ENCODE results near the gene C2. TPM values are rescaled to one million over a fixed set of nuclear protein-coding genes. Genes with fewer than 3 reads are reported as not detected.

C2 gene
- total RNA-seq, 1 experiment from 2014 or later: 0.66 TPM

DNA sequence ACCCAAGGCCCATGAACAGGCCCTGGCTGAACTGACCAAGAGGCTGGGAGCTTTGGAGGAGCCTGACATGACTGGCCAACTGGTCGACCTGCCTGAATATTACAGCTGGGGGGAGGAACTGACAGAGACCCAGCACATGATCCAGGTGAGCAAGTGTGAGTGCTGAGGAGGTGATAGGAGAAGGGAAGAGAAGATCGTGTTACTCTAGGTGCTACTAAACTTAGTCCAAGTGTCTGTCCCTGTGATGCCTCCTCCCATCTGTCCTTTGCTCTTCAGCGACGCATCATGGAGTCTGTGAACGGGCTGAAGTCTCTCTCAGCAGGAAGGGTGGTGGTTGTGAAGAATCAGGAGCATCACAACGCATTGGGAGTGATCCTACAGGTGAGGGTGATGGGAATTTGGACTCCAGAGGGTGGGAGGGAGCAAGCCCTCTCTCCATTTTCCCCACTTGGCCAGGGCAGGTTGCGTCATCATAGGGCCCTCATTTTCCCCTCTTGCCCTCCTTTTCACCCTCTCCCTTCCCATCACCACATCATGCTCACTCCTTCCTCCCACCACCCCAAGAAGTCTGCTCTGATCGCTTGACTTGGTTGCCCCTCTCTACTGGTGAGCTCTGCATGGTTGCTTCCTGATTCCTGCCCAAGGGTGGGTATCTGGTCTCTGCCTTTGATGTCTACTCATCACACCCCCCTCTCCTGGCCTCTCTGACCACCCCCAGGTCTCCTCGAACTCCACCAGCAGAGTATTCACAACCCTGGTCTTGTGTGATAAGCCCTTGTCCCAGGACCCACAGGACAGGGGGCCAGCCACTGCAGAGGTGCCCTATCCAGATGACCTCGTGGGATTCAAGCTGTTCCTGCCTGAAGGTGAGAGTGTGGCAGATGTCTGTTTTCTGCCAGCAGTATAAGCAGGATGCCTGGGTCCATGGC lies 39.7 kb downstream of the C2 start:
- no peak overlapping the region for H3K4ac ChIP-seq (ENCODE audit: low read depth, low read length)
- no peak overlapping the region for H3K56ac ChIP-seq (ENCODE audit: insufficient read length, low read depth, low read length)
- no peak overlapping the region for H3K4me3 Mint-ChIP-seq
- no peak overlapping the region for H3K23ac ChIP-seq (ENCODE audit: insufficient read length, low read depth, low read length)
- no peaks in the 10 kb centered on the region for H3K23me2 ChIP-seq (ENCODE audit: insufficient read length, low read depth, low read length, poor library complexity, severe bottlenecking)
- peaks cover 41 to 82% (median 76%) of the 10 kb centered on the region in 3 experiments; a peak in 6 of 7 replicates for H3K36me3 Mint-ChIP-seq (ENCODE audit: insufficient read depth in 1 of 3, low read depth in 3 of 3)
- H3K27ac ChIP-seq (ENCODE audit: insufficient read length, low read depth, low read length): no peak overlapping the region
- no peak overlapping the region; a peak in 1 of 7 replicates for H3K27ac Mint-ChIP-seq
- no peak overlapping the region for H2BK12ac ChIP-seq (ENCODE audit: insufficient read length, low read depth, low read length)
- no peak overlapping the region for H2AFZ ChIP-seq (ENCODE audit: low read length)
- H4K8ac ChIP-seq (replicated peaks; ENCODE audit: insufficient read length, low read depth, low read length): no peak overlapping the region
- H2BK5ac ChIP-seq (ENCODE audit: insufficient read length, low read length): no peak overlapping the region
- no peak for DNase-seq
- H3K79me2 ChIP-seq (ENCODE audit: insufficient read depth, low read length): no peaks in the 10 kb centered on the region; the same call in 1 of the 2 replicates
- no peak overlapping the region for H3K18ac ChIP-seq (ENCODE audit: insufficient read length, low read depth, low read length)
- no peak overlapping the region for H3K4me2 ChIP-seq (ENCODE audit: insufficient read depth, insufficient read length, low read length)
- no peaks in the 10 kb centered on the region for H3K4me1 ChIP-seq (ENCODE audit: insufficient read depth, low read length)
- H4K91ac ChIP-seq (ENCODE audit: insufficient read length, low read depth, low read length): no peak overlapping the region
- H3T11ph ChIP-seq (ENCODE audit: low read length): no peak overlapping the region
- no peak overlapping the region for H2BK20ac ChIP-seq (ENCODE audit: low read depth, low read length, poor library complexity, severe bottlenecking)
- no peak overlapping the region for H3K14ac ChIP-seq (ENCODE audit: insufficient read depth, low read length)
- H3K9ac ChIP-seq (ENCODE audit: extremely low read depth, insufficient read length, low read length): no peak overlapping the region
- no peaks in the 10 kb centered on the region for H3K9me3 Mint-ChIP-seq
- no peaks in the 10 kb centered on the region for H3K27me3 ChIP-seq (ENCODE audit: insufficient read depth, low read length)
- no peaks in the 10 kb centered on the region for H3K79me1 ChIP-seq (ENCODE audit: insufficient read depth, low read depth, low read length, poor library complexity, severe bottlenecking)
- H4K20me1 ChIP-seq (ENCODE audit: control insufficient read depth, insufficient read depth, insufficient read length): no peaks in the 10 kb centered on the region
- no peak overlapping the region for H2AK5ac ChIP-seq (ENCODE audit: insufficient read length, low read length)
- TF ChIP-seq, protein P1, sequence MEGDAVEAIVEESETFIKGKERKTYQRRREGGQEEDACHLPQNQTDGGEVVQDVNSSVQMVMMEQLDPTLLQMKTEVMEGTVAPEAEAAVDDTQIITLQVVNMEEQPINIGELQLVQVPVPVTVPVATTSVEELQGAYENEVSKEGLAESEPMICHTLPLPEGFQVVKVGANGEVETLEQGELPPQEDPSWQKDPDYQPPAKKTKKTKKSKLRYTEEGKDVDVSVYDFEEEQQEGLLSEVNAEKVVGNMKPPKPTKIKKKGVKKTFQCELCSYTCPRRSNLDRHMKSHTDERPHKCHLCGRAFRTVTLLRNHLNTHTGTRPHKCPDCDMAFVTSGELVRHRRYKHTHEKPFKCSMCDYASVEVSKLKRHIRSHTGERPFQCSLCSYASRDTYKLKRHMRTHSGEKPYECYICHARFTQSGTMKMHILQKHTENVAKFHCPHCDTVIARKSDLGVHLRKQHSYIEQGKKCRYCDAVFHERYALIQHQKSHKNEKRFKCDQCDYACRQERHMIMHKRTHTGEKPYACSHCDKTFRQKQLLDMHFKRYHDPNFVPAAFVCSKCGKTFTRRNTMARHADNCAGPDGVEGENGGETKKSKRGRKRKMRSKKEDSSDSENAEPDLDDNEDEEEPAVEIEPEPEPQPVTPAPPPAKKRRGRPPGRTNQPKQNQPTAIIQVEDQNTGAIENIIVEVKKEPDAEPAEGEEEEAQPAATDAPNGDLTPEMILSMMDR (conservative IDR thresholded peaks at IDR 0.05): no peak
- H2BK15ac ChIP-seq (ENCODE audit: low read depth, low read length): no peak overlapping the region
- H3K27me3 Mint-ChIP-seq (ENCODE audit: low read depth): no peaks in the 10 kb centered on the region; the same call in 1 of the 2 replicates
- WGBS (ENCODE audit: extremely low coverage, insufficient read length, low lambda C conversion rate): no CpG with 5 or more reads among the region's 10 CpGs
- H3K9me3 ChIP-seq (ENCODE audit: control insufficient read depth, low read depth, low read length): no peaks in the 10 kb centered on the region
- H2BK120ac ChIP-seq (ENCODE audit: low read depth, low read length, poor library complexity, severe bottlenecking): no peak overlapping the region
- peaks cover 0 to 4% of the 10 kb centered on the region in 2 experiments; a peak in 1 of 4 replicates for H3K4me1 Mint-ChIP-seq
- H4K5ac ChIP-seq (ENCODE audit: insufficient read length, low read depth, low read length): no peak overlapping the region

Data from H9 (cell line).